Adrenal gland (tissue), 12 donors: ENCODE measurements around the gene TBC1D1. TPM values are rescaled to one million over a fixed set of nuclear protein-coding genes. Genes with fewer than 3 reads are reported as not detected.

Experiments used
- DNase-seq, 7 donors: peaks; one replicate each; pipeline ENCODE4 v3.0.0-alpha.2; 2019 to 2020
- H3K27ac ChIP-seq, 5 donors: fragments of 200-600 bp; sonication (generic) in 4 of 5; 1 replicate in 3 of 5; 2 replicates in 2 of 5; pipeline versions ENCODE4 v1.5.1 to v1.8.0; 2016 to 2020; ENCODE audit warnings: mild to moderate bottlenecking in 1 of 5
- H3K27me3 ChIP-seq: fragments of 200-600 bp; 2 replicates; pipeline ENCODE4 v1.8.0; 2021
- H3K36me3 ChIP-seq, 2 donors: fragments of 200-600 bp; replicated peaks in 1 of 2; 1 replicate in 1 of 2; 2 replicates in 1 of 2; pipeline versions ENCODE4 v1.5.1 to v1.8.0; 2018 to 2022
- H3K4me1 ChIP-seq, 2 donors: fragments of 200-600 bp; replicated peaks in 1 of 2; 1 replicate in 1 of 2; 2 replicates in 1 of 2; pipeline versions ENCODE4 v1.5.1 to v1.8.0; 2018 to 2021
- H3K4me3 ChIP-seq, 4 donors: fragments of 200-600 bp; sonication (generic) in 3 of 4; one replicate each; pipeline ENCODE4 v1.5.1; 2016 to 2018
- H3K9me3 ChIP-seq, 3 donors: fragments of 200-600 bp; sonication (generic) in 1 of 3; replicated peaks in 1 of 3; 1 replicate in 2 of 3; 2 replicates in 1 of 3; pipeline versions ENCODE4 v1.5.1 to v1.8.0; 2016 to 2021
- CTCF ChIP-seq, 6 experiments: fragments of 450-650 bp in 4 of 6; fragments of 200-600 bp in 2 of 6; sonication (generic) in 1 of 6; IDR thresholded peaks; 1 replicate in 5 of 6; 2 replicates in 1 of 6; pipeline versions ENCODE4 v1.5.1 to v1.8.0; 2016 to 2021; ENCODE audit warnings: antibody characterized with exemption in 6 of 6, mild to moderate bottlenecking in 2 of 6, moderate library complexity in 1 of 6
- POLR2A ChIP-seq, 2 donors: fragments of 450-650 bp; IDR thresholded peaks; one replicate each; pipeline ENCODE4 v1.6.1; 2017; ENCODE audit warnings: antibody characterized with exemption in 2 of 2, mild to moderate bottlenecking in 2 of 2, moderate library complexity in 1 of 2
- WGBS, 4 donors: extraction: QIAGEN DNeasy Blood & Tissue Kit in 2 of 4; methylation state at CpG; one replicate each; pipeline versions ENCODE4 v1.1.5 to v1.1.7; 2013 to 2017; 5-methylcytosine and 5-hydroxymethylcytosine counted together
- intact Hi-C, 2 donors: fragments of 100-400 bp; cut with DNase I; formaldehyde crosslinking; loops; one replicate each; pipeline versions ENCODE4 v1.14.1 to v1.15.0; 2022 to 2023
- polyA plus RNA-seq, 3 donors: library from polyadenylated mRNA; stranded (reverse); fragments of 200-250 nt in 2 of 3; fragments of 350-450 nt in 1 of 3; fragmentation: Illumina TruSeq in 1 of 3; extraction: RNeasy Lipid Tissue Mini Kit (QIAGEN cat#74804) in 1 of 3; gene quantifications; one replicate each; pipeline ENCODE4 v1.2.3, GENCODE V29; 2013 to 2014
- total RNA-seq, 9 donors: library from RNA; depleted of rRNA in 4 of 9; stranded (reverse); fragments of >200 nt in 4 of 9; fragments of 120-200 nt in 1 of 9; fragmentation: NEBNext Ultra II Directional in 1 of 9; extraction: Animal tissue kit (Norgen Biotek cat#: 25700) in 1 of 9; gene quantifications; one replicate each; pipeline versions ENCODE4 v1.1.0 to v1.2.4, GENCODE V29; 2013 to 2023
- donor health status: healthy with polysubstance abuse.
- donor health status: Bipolar disorder and iron deficiency.
- donor health status: DM: yes; HTN: yes; CAD: no.
- donor health status: DM: no; HTN: no; CAD: no.
- donor health status: DM: no; HTN: no; CAD: no.
- donor health status: DM: yes; HTN: yes; CAD: no.

The TBC1D1 gene
- total and polyA plus RNA-seq, 12 donors: 16.3 to 77.3 (median 25.7) TPM

- no peaks in the 10 kb centered on the region for H3K36me3 ChIP-seq
- intact Hi-C loops: no loop called here
- peak; percentile 30 to 79 (median 64) for DNase-seq
- H3K27me3 ChIP-seq: no peaks in the 10 kb centered on the region
- H3K4me1 ChIP-seq: peaks cover 0 to 27% of the 10 kb centered on the region in 2 donors
- H3K9me3 ChIP-seq: no peaks in the 10 kb centered on the region
- WGBS, 4 donors: 59 to 74% (median 65%) methylated on average over 4 of the region's 4 CpGs
- peak overlapping the region in 3 of 5 donors; percentile 49 to 92 (median 56) for H3K27ac ChIP-seq
- H3K4me3 ChIP-seq: no peak overlapping the region
- TF ChIP-seq CTCF (IDR thresholded peaks at IDR 0.05) (no peak), POLR2A (IDR thresholded peaks at IDR 0.05) (no peak)
These were observed 271.4 kb downstream of the TBC1D1 start for GRCh38 chr4:38162240-38162784.

- no peaks in the 10 kb centered on the region for H3K36me3 ChIP-seq
- WGBS, 4 donors: 86 to 93% (median 89%) methylated on average over 5 of the region's 5 CpGs
- DNase-seq: no peak
- no peaks in the 10 kb centered on the region for H3K27me3 ChIP-seq
- peaks cover 0 to 27% of the 10 kb centered on the region in 2 donors for H3K4me1 ChIP-seq
- intact Hi-C loops: no loop called here
- no peak overlapping the region for H3K4me3 ChIP-seq
- no peaks in the 10 kb centered on the region for H3K9me3 ChIP-seq
- TF ChIP-seq CTCF (IDR thresholded peaks at IDR 0.05) (no peak), POLR2A (IDR thresholded peaks at IDR 0.05) (no peak)
- no peak overlapping the region for H3K27ac ChIP-seq
These were observed 272.5 kb downstream of the TBC1D1 start for GRCh38 chr4:38163216-38164006.

- Histone ChIP-seq H3K4me3 (no peak overlapping the region), H3K9me3 (no peaks in the 10 kb centered on the region), H3K4me1 (peaks cover 0 to 27% of the 10 kb centered on the region in 2 donors), H3K27me3 (no peaks in the 10 kb centered on the region), H3K27ac (no peak overlapping the region), H3K36me3 (no peaks in the 10 kb centered on the region)
- TF ChIP-seq POLR2A (IDR thresholded peaks at IDR 0.05) (no peak), CTCF (IDR thresholded peaks at IDR 0.05) (no peak)
- 83 to 93% (median 87%) methylated on average over 3 of the region's 3 CpGs for WGBS, 4 donors
- no peak for DNase-seq
- intact Hi-C loops: no loop called here
These were observed 273.5 kb downstream of the TBC1D1 start for GRCh38 chr4:38164346-38164745.

GRCh38 chr4:38166082-38166481, 275.2 kb downstream of the TBC1D1 start:
- Histone ChIP-seq H3K4me3 (no peak overlapping the region), H3K36me3 (no peaks in the 10 kb centered on the region), H3K9me3 (no peaks in the 10 kb centered on the region), H3K27ac (peak overlapping the region in 1 of 5 donors; percentile 24), H3K27me3 (no peaks in the 10 kb centered on the region), H3K4me1 (peaks cover 0 to 16% of the 10 kb centered on the region in 2 donors)
- intact Hi-C loops: no loop called here
- TF ChIP-seq POLR2A (IDR thresholded peaks at IDR 0.05) (no peak), CTCF (IDR thresholded peaks at IDR 0.05) (no peak)
- WGBS, 4 donors: 59 to 76% (median 68%) methylated on average over 6 of the region's 6 CpGs
- peak in 1 of 7 donors; percentile 19 for DNase-seq
